Measurements from ENCODE around the gene CTBP2.

- TF ChIP-seq CTCF (IDR thresholded peaks at IDR 0.05) (no peak), POLR2A (IDR thresholded peaks at IDR 0.05) (no peak), POLR2AphosphoS5 (IDR thresholded peaks at IDR 0.05) (no peak)
These were observed 2.0 kb upstream of the CTBP2 start for GRCh38 chr10:125162120-125162931.

Data from breast epithelium (tissue), 3 donors.